HepG2 (cell line): Measurements from ENCODE around the gene POU6F2. TPM values are rescaled to one million over a fixed set of nuclear protein-coding genes. Genes with fewer than 3 reads are reported as not detected.

Experiments
- ATAC-seq: fragments of 200-7000 bp; cut with Tn5 transposase; 3 replicates; pipeline ENCODE4 v1.9.1; 2020; ENCODE audit warnings: mild to moderate bottlenecking, moderate library complexity
- BruUV-seq: library from RNA; stranded (reverse); fragments of 400-500 nt; replicated peaks from 2 replicates; lab custom pipeline; 2021; lab: Mats Ljungman, UMichigan
- CTCF ChIA-PET: fragments of 300-600 bp; formaldehyde crosslinking; extraction: SDS; loops from one replicate; lab custom pipeline; 2021; ENCODE audit warnings: low total read pairs, inconsistent platforms, low intra/inter-chr PET ratio; lab: Yijun Ruan, JAX
- POLR2A ChIA-PET: fragments of 350-600 bp; sonication (Branson Sonifier 250); formaldehyde crosslinking; loops from one replicate; lab custom pipeline; 2020; ENCODE audit warnings: antibody characterized with exemption, inconsistent platforms; lab: Yijun Ruan, JAX
- DNase-seq: peaks from one replicate; pipeline ENCODE4 v3.0.0-alpha.2; 2015; ENCODE audit warnings: low spot score
- FAIRE-seq: peaks from 3 replicates; lab custom pipeline; 2011; peaks lifted over from hg19 to GRCh38; lab: Jason Lieb, UNC
- H2AFZ ChIP-seq: one replicate; pipeline ENCODE4 v1.6.1; 2011; ENCODE audit warnings: low read length, inconsistent platforms
- H3K27ac ChIP-seq: fragments of 300-600 bp; 3 replicates; pipeline ENCODE4 v1.8.0; 2011; ENCODE audit warnings: mixed run types, mild to moderate bottlenecking, mixed read lengths, low read length, inconsistent platforms; ENCODE audit not compliant: insufficient read depth; ENCODE audit errors: extremely low read length
- H3K27me3 ChIP-seq, 2 experiments: fragments of 200-600 bp in 1 of 2; 2 replicates in 1 of 2; 3 replicates in 1 of 2; pipeline versions ENCODE4 v1.6.0 to v1.8.0; 2011; ENCODE audit warnings: low read length in 2 of 2, mild to moderate bottlenecking in 2 of 2, moderate library complexity in 2 of 2, inconsistent platforms in 1 of 2; ENCODE audit not compliant: insufficient read depth in 2 of 2, control insufficient read depth in 1 of 2
- H3K36me3 ChIP-seq, 2 experiments: fragments of 200-600 bp in 1 of 2; replicated peaks in 1 of 2; 2 replicates in 1 of 2; 3 replicates in 1 of 2; pipeline versions ENCODE4 v1.5.1 to v1.8.0; 2011; ENCODE audit warnings: low read length in 2 of 2, inconsistent platforms in 1 of 2; ENCODE audit not compliant: insufficient read depth in 2 of 2, control insufficient read depth in 1 of 2
- H3K4me1 ChIP-seq: 2 replicates; pipeline ENCODE4 v1.5.1; 2012; ENCODE audit warnings: low read length, inconsistent platforms; ENCODE audit not compliant: insufficient read depth
- H3K4me2 ChIP-seq: 2 replicates; pipeline ENCODE4 v1.6.0; 2011; ENCODE audit warnings: low read depth, low read length, inconsistent platforms
- H3K4me3 ChIP-seq, 3 experiments: fragments of 200-600 bp in 1 of 3; sonication (generic), shearing (Covaris generic) in 1 of 3; replicated peaks in 1 of 3; 2 replicates each; pipeline ENCODE4 v1.5.1; 2011 to 2016; ENCODE audit warnings: low read length in 3 of 3, inconsistent platforms in 2 of 3, low read depth in 2 of 3, mild to moderate bottlenecking in 2 of 3, control low read depth in 1 of 3, mixed read lengths in 1 of 3; ENCODE audit not compliant: insufficient read depth in 1 of 3
- H3K79me2 ChIP-seq: one replicate; pipeline ENCODE4 v1.6.1; 2011; ENCODE audit warnings: low read length, inconsistent platforms; ENCODE audit not compliant: insufficient read depth
- H3K9ac ChIP-seq: 2 replicates; pipeline ENCODE4 v1.6.0; 2011; ENCODE audit warnings: mild to moderate bottlenecking, low read depth, low read length, inconsistent platforms; ENCODE audit not compliant: insufficient read depth
- H3K9me3 ChIP-seq: 2 replicates; pipeline ENCODE4 v1.5.1; 2012; ENCODE audit warnings: mild to moderate bottlenecking, low read length
- H4K20me1 ChIP-seq: 2 replicates; pipeline ENCODE4 v1.6.0; 2011; ENCODE audit warnings: inconsistent platforms, mild to moderate bottlenecking, low read length, moderate library complexity; ENCODE audit not compliant: insufficient read depth
- FOXK2 ChIP-seq: fragments of 450-650 bp; IDR thresholded peaks from 2 replicates; pipeline ENCODE4 v1.6.1; 2016
- JUNB ChIP-seq: sonication (generic); formaldehyde crosslinking; IDR thresholded peaks from 2 replicates; pipeline ENCODE4 v1.8.0; 2022; ENCODE audit warnings: missing genetic modification reagents, mild to moderate bottlenecking, borderline replicate concordance
- KAT8 ChIP-seq: IDR thresholded peaks from 2 replicates; pipeline ENCODE4 v1.6.1; 2016; ENCODE audit warnings: missing genetic modification reagents, missing compliant biosample characterization
- KDM1A ChIP-seq: IDR thresholded peaks from 2 replicates; pipeline ENCODE4 v1.6.1; 2016; ENCODE audit warnings: missing compliant biosample characterization
- KDM5A ChIP-seq: fragments of 200-600 bp; sonication (generic); IDR thresholded peaks from 2 replicates; pipeline ENCODE4 v1.7.0; 2018; ENCODE audit warnings: antibody characterized with exemption, mild to moderate bottlenecking, low read length, borderline replicate concordance
- NFKB2 ChIP-seq: sonication (generic); formaldehyde crosslinking; IDR thresholded peaks from 2 replicates; pipeline ENCODE4 v1.4.0; 2020; ENCODE audit warnings: missing genetic modification reagents, borderline replicate concordance
- SOX5 ChIP-seq: IDR thresholded peaks from 2 replicates; pipeline ENCODE4 v1.6.1; 2016; ENCODE audit warnings: borderline replicate concordance
- SP2 ChIP-seq: sonication (generic); formaldehyde crosslinking; IDR thresholded peaks from 2 replicates; pipeline ENCODE4 v1.5.1; 2020; ENCODE audit warnings: mild to moderate bottlenecking, missing genetic modification reagents
- ZBTB2 ChIP-seq: sonication (generic); formaldehyde crosslinking; IDR thresholded peaks from 2 replicates; pipeline ENCODE4 v1.8.0; 2022; ENCODE audit warnings: low read depth, missing genetic modification reagents
- ZBTB40 ChIP-seq, 2 experiments: fragments of 450-650 bp in 1 of 2; sonication (generic) in 1 of 2; formaldehyde crosslinking in 1 of 2; IDR thresholded peaks; 2 replicates each; pipeline versions ENCODE4 v1.6.1 to v1.8.0; 2016 to 2022; ENCODE audit warnings: antibody characterized with exemption in 1 of 2, mild to moderate bottlenecking in 1 of 2, missing genetic modification reagents in 1 of 2
- ZC3H13 ChIP-seq: sonication (generic); formaldehyde crosslinking; IDR thresholded peaks from 2 replicates; pipeline ENCODE4 v1.8.1; 2023; ENCODE audit warnings: mild to moderate bottlenecking, missing genetic modification reagents, moderate library complexity
- ZIK1 ChIP-seq: sonication (generic); formaldehyde crosslinking; IDR thresholded peaks from 2 replicates; pipeline ENCODE4 v1.5.0; 2020; ENCODE audit warnings: mild to moderate bottlenecking, low read depth, missing genetic modification reagents, borderline replicate concordance
- ZMYM4 ChIP-seq: sonication (generic); formaldehyde crosslinking; IDR thresholded peaks from 2 replicates; pipeline ENCODE4 v1.8.1; 2023; ENCODE audit warnings: mild to moderate bottlenecking, missing genetic modification reagents
- ZNF33A ChIP-seq: sonication (generic); formaldehyde crosslinking; IDR thresholded peaks from 2 replicates; pipeline ENCODE4 v1.5.1; 2020; ENCODE audit warnings: missing genetic modification reagents, mild to moderate bottlenecking, moderate library complexity, borderline replicate concordance
- ZNF569 ChIP-seq: sonication (generic); formaldehyde crosslinking; IDR thresholded peaks from 2 replicates; pipeline ENCODE4 v1.5.0; 2020; ENCODE audit warnings: mild to moderate bottlenecking, missing genetic modification reagents, moderate library complexity, borderline replicate concordance
- ZNF724P ChIP-seq: sonication (generic); formaldehyde crosslinking; IDR thresholded peaks from 2 replicates; pipeline ENCODE4 v1.8.0; 2022; ENCODE audit warnings: missing genetic modification reagents, borderline replicate concordance
- ZNF746 ChIP-seq: sonication (generic); formaldehyde crosslinking; IDR thresholded peaks from 2 replicates; pipeline ENCODE4 v1.8.0; 2022; ENCODE audit warnings: mild to moderate bottlenecking, missing genetic modification reagents
- in situ Hi-C: cut with HindIII; loops from 2 replicates; pipeline ENCODE4 v1.10.0; 2017; ENCODE audit warnings: low pct_unique_long_range_greater_than_20kb; ENCODE audit not compliant: extremely low pct_ligation_motif_present
- intact Hi-C: fragments of 100-400 bp; cut with micrococcal nuclease; formaldehyde crosslinking; loops from one replicate; pipeline ENCODE4 v1.10.0; 2022; ENCODE audit not compliant: unreplicated experiment
- polyA plus RNA-seq, 8 experiments: library from polyadenylated mRNA; depleted of rRNA in 3 of 8; stranded (reverse) in 7 of 8; unstranded in 1 of 8; fragments of >200 nt; fragmentation: Illumina TruSeq in 4 of 8; extraction: Trizol in 4 of 8; gene quantifications; 2 replicates each; pipeline versions ENCODE4 v1.2.1 to v1.2.3, GENCODE V29; 2011 to 2016; ENCODE audit warnings: low read depth in 4 of 8, missing spikeins in 1 of 8, mixed read lengths in 1 of 8; ENCODE audit not compliant: insufficient read depth in 1 of 8
- total RNA-seq, 5 experiments: library from RNA; depleted of rRNA; stranded (reverse); fragments of >200 nt; fragmentation: Illumina TruSeq; extraction: Trizol; gene quantifications; 2 replicates each; pipeline ENCODE4 v1.2.3, GENCODE V29; 2016; ENCODE audit warnings: low read depth in 1 of 5

POU6F2 gene
- total and polyA plus RNA-seq, 2 of the 13 experiments (the other 11 are each of a cell fraction or from before 2014, with no cell fraction given): not detected

- no peak for DNase-seq
- H3K9me3 ChIP-seq: no peaks in the 10 kb centered on the region
- no peak overlapping the region for H2AFZ ChIP-seq
- 0 out of 5 replicates have a peak, but pooled peaks cover 0 to 6% of the 10 kb centered on the region in 2 experiments for H3K27me3 ChIP-seq
- FAIRE-seq: no peak
- ChIA-PET CTCF (no interaction called here), POLR2A (no interaction called here)
- H3K4me1 ChIP-seq: no peaks in the 10 kb centered on the region
- no peak overlapping the region for H3K4me2 ChIP-seq
- H3K9ac ChIP-seq: no peak overlapping the region
- no peaks in the 10 kb centered on the region for H3K79me2 ChIP-seq
- no peak for ATAC-seq
- H3K27ac ChIP-seq: no peak overlapping the region
- BruUV-seq: no TSS peak
- in situ Hi-C loops (no loop called here), intact Hi-C loops (no loop called here)
- H3K4me3 ChIP-seq: no peak overlapping the region
- H3K36me3 ChIP-seq: no peaks in the 10 kb centered on the region
- H4K20me1 ChIP-seq: no peaks in the 10 kb centered on the region
- no peak for TF ChIP-seq ZNF746 (CRISPR knock-in tag)
- no peak for TF ChIP-seq JUNB
- TF ChIP-seq KDM1A (CRISPR knock-in tag): no peak
- TF ChIP-seq ZMYM4: no peak
- TF ChIP-seq KDM5A: no peak
- no peak for TF ChIP-seq ZBTB40 (IDR thresholded peaks at IDR 0.05)
- TF ChIP-seq ZBTB40 (CRISPR knock-in tag; IDR thresholded peaks at IDR 0.05): no peak
- no peak for TF ChIP-seq NFKB2
- no peak for TF ChIP-seq ZIK1 (CRISPR knock-in tag)
- no peak for TF ChIP-seq ZC3H13
- TF ChIP-seq ZNF33A (CRISPR knock-in tag): no peak
- no peak for TF ChIP-seq FOXK2
- no peak for TF ChIP-seq SP2 (CRISPR knock-in tag)
- no peak for TF ChIP-seq ZBTB2 (CRISPR knock-in tag)
- no peak for TF ChIP-seq ZNF724P
- TF ChIP-seq KAT8: no peak
- TF ChIP-seq SOX5 (CRISPR knock-in tag): no peak
- no peak for TF ChIP-seq ZNF569 (CRISPR knock-in tag)
Measured at GRCh38 chr7:39295796-39296195, 318.1 kb downstream of the POU6F2 start.
